SK-N-SH (cell line): ENCODE data around the gene TMEM138. TPM values are rescaled to one million over a fixed set of nuclear protein-coding genes. Genes with fewer than 3 reads are reported as not detected.

Experiments
- CTCF ChIA-PET: fragments of 300-600, 350-600 bp; formaldehyde crosslinking; extraction: SDS; loops from one replicate; lab custom pipeline; 2021; lab: Yijun Ruan, JAX
- POLR2A ChIA-PET: fragments of 350-600 bp; sonication (Branson Sonifier 250); formaldehyde crosslinking; extraction: SDS; loops from one replicate; lab custom pipeline; 2020; ENCODE audit warnings: antibody characterized with exemption, inconsistent platforms; lab: Yijun Ruan, JAX
- DNase-seq: peaks from one replicate; pipeline ENCODE4 v3.0.0; 2012
- H2AFZ ChIP-seq: fragments of 200-600 bp; sonication (generic); 2 replicates; pipeline ENCODE4 v1.8.1; 2016; ENCODE audit warnings: antibody characterized with exemption, mild to moderate bottlenecking, low read depth
- H3F3A ChIP-seq: fragments of 200-600 bp; sonication (generic); replicated peaks from 2 replicates; pipeline ENCODE3; 2016; ENCODE audit warnings: antibody characterized with exemption, mild to moderate bottlenecking; ENCODE audit not compliant: insufficient read depth
- H3K27ac ChIP-seq, 2 experiments: fragments of 200-500 bp in 1 of 2; fragments of 200-600 bp in 1 of 2; sonication (Bioruptor generic) in 1 of 2; sonication (generic), shearing (Covaris generic) in 1 of 2; 2 replicates each; pipeline versions ENCODE4 v1.5.1 to v1.6.1; 2014 to 2016; ENCODE audit warnings: low read depth in 2 of 2, inconsistent platforms in 1 of 2, low read length in 1 of 2, mild to moderate bottlenecking in 1 of 2, mixed read lengths in 1 of 2
- H3K27me3 ChIP-seq: fragments of 200-600 bp; sonication (generic), shearing (Covaris generic); 2 replicates; pipeline ENCODE4 v1.6.1; 2016; ENCODE audit warnings: mixed run types; ENCODE audit not compliant: insufficient read depth
- H3K36me3 ChIP-seq, 2 experiments: fragments of 200-500 bp in 1 of 2; fragments of 200-600 bp in 1 of 2; sonication (Bioruptor generic) in 1 of 2; sonication (generic) in 1 of 2; replicated peaks in 1 of 2; 2 replicates each; pipeline versions ENCODE3 to v1.5.1; 2014 to 2016; ENCODE audit warnings: low read length in 1 of 2, mild to moderate bottlenecking in 1 of 2; ENCODE audit not compliant: insufficient read depth in 2 of 2, control insufficient read depth in 1 of 2
- H3K4me1 ChIP-seq, 2 experiments: fragments of 200-500 bp in 1 of 2; fragments of 200-600 bp in 1 of 2; sonication (Bioruptor generic) in 1 of 2; sonication (generic), shearing (Covaris generic) in 1 of 2; 2 replicates each; pipeline versions ENCODE4 v1.5.1 to v1.6.1; 2014 to 2016; ENCODE audit warnings: low read depth in 1 of 2, low read length in 1 of 2, mixed run types in 1 of 2; ENCODE audit not compliant: insufficient read depth in 2 of 2, control insufficient read depth in 1 of 2
- H3K4me2 ChIP-seq: fragments of 200-600 bp; sonication (generic), shearing (Covaris generic); 2 replicates; pipeline ENCODE4 v1.6.1; 2017; ENCODE audit warnings: mixed run types
- H3K4me3 ChIP-seq, 2 experiments: fragments of 200-500 bp in 1 of 2; fragments of 200-600 bp in 1 of 2; sonication (Bioruptor generic) in 1 of 2; sonication (generic), shearing (Covaris generic) in 1 of 2; 2 replicates each; pipeline versions ENCODE4 v1.5.1 to v1.8.1; 2014 to 2016; ENCODE audit warnings: low read depth in 2 of 2, inconsistent platforms in 1 of 2, low read length in 1 of 2, mild to moderate bottlenecking in 1 of 2, mixed read lengths in 1 of 2, moderate library complexity in 1 of 2
- H3K79me2 ChIP-seq: fragments of 200-600 bp; sonication (generic); 2 replicates; pipeline ENCODE4 v1.8.1; 2017; ENCODE audit warnings: mild to moderate bottlenecking; ENCODE audit not compliant: insufficient read depth
- H3K9ac ChIP-seq: fragments of 200-600 bp; sonication (generic); 2 replicates; pipeline ENCODE4 v1.6.1; 2017; ENCODE audit warnings: mixed run types
- H3K9me2 ChIP-seq: fragments of 200-600 bp; sonication (generic); 2 replicates; pipeline ENCODE4 v1.6.1; 2017; ENCODE audit warnings: mixed run types
- H3K9me3 ChIP-seq: fragments of 200-600 bp; sonication (generic); 2 replicates; pipeline ENCODE4 v1.6.1; 2017; ENCODE audit warnings: mixed run types, mild to moderate bottlenecking, moderate library complexity
- H4K20me1 ChIP-seq: fragments of 200-600 bp; sonication (generic); 2 replicates; pipeline ENCODE4 v1.6.1; 2017; ENCODE audit warnings: mild to moderate bottlenecking, mixed run types; ENCODE audit not compliant: insufficient read depth
- CHD2 ChIP-seq: fragments of 150-350 bp; IDR thresholded peaks from 2 replicates; pipeline ENCODE4 v1.6.1; 2018; ENCODE audit warnings: low read length; ENCODE audit not compliant: partially characterized antibody
- ELF1 ChIP-seq: IDR thresholded peaks from 2 replicates; pipeline ENCODE4 v1.4.0; 2012
- EZH2phosphoT487 ChIP-seq: fragments of 200-600 bp; sonication (generic); IDR thresholded peaks from 2 replicates; pipeline ENCODE4 v1.6.1; 2017; ENCODE audit warnings: low read depth, mixed run types, mild to moderate bottlenecking, antibody characterized with exemption, moderate library complexity, borderline replicate concordance
- FOSL2 ChIP-seq: IDR thresholded peaks from 2 replicates; pipeline ENCODE4 v1.4.0; 2012; ENCODE audit warnings: low read depth, mild to moderate bottlenecking, moderate library complexity, borderline replicate concordance
- FOXM1 ChIP-seq: IDR thresholded peaks from 2 replicates; pipeline ENCODE4 v1.4.0; 2012; ENCODE audit warnings: low read depth, mild to moderate bottlenecking
- GABPA ChIP-seq: IDR thresholded peaks from 2 replicates; pipeline ENCODE4 v1.4.0; 2012; ENCODE audit warnings: low read depth, mild to moderate bottlenecking
- GATA2 ChIP-seq: sonication (generic); formaldehyde crosslinking; IDR thresholded peaks from 2 replicates; pipeline ENCODE4 v1.5.0; 2020; ENCODE audit warnings: mild to moderate bottlenecking, missing genetic modification reagents
- JUND ChIP-seq: IDR thresholded peaks from 2 replicates; pipeline ENCODE4 v1.4.0; 2012
- MAX ChIP-seq: IDR thresholded peaks from 2 replicates; pipeline ENCODE4 v1.4.0; 2012; ENCODE audit warnings: low read depth
- MEF2A ChIP-seq: IDR thresholded peaks from 2 replicates; pipeline ENCODE4 v1.4.0; 2012; ENCODE audit warnings: low read depth, borderline replicate concordance
- MXI1 ChIP-seq: IDR thresholded peaks from 2 replicates; pipeline ENCODE4 v1.6.1; 2012; ENCODE audit warnings: mild to moderate bottlenecking, low read depth, low read length, improper control_type of control experiment
- NFIC ChIP-seq: IDR thresholded peaks from 2 replicates; pipeline ENCODE4 v1.4.0; 2012; ENCODE audit warnings: borderline replicate concordance
- PBX3 ChIP-seq: IDR thresholded peaks from 2 replicates; pipeline ENCODE4; 2012
- POLR2AphosphoS5 ChIP-seq: IDR thresholded peaks from 2 replicates; pipeline ENCODE4 v1.6.1; 2012; ENCODE audit warnings: low read depth, low read length
- RFX5 ChIP-seq: IDR thresholded peaks from 2 replicates; pipeline ENCODE4 v1.6.1; 2012; ENCODE audit warnings: mild to moderate bottlenecking, improper control_type of control experiment, low read length
- RXRA ChIP-seq: IDR thresholded peaks from 2 replicates; pipeline ENCODE4 v1.4.0; 2012; ENCODE audit warnings: low read depth, mild to moderate bottlenecking, borderline replicate concordance
- SIN3A ChIP-seq: IDR thresholded peaks from 2 replicates; pipeline ENCODE4 v1.6.1; 2012; ENCODE audit warnings: low read depth, mild to moderate bottlenecking, low read length, moderate library complexity, borderline replicate concordance
- TAF1 ChIP-seq: IDR thresholded peaks from 2 replicates; pipeline ENCODE4 v1.6.1; 2012; ENCODE audit warnings: low read depth, mild to moderate bottlenecking, low read length, moderate library complexity, borderline replicate concordance
- YY1 ChIP-seq: IDR thresholded peaks from 2 replicates; pipeline ENCODE4 v1.4.0; 2012; ENCODE audit warnings: low read depth, mild to moderate bottlenecking
- WGBS: methylation state at CpG from one replicate; pipeline ENCODE4 v1.1.6; 2017; ENCODE audit warnings: low lambda C conversion rate; 5-methylcytosine and 5-hydroxymethylcytosine counted together
- polyA plus RNA-seq, 3 experiments: library from polyadenylated mRNA; depleted of rRNA; stranded (reverse); fragments of >200 nt; gene quantifications; 2 replicates each; pipeline ENCODE4 v1.2.3, GENCODE V29; 2012
- TF ChIP-seq, protein P1 (sequence below): fragments of 150-350 bp; IDR thresholded peaks from 2 replicates; pipeline ENCODE4 v1.6.1; 2016; ENCODE audit warnings: mild to moderate bottlenecking, low read depth, low read length
- TF ChIP-seq, protein P2 (sequence below): fragments of 150-350 bp; IDR thresholded peaks from 2 replicates; pipeline ENCODE4 v1.6.1; 2017; ENCODE audit warnings: antibody characterized with exemption, low read length, low read depth, borderline replicate concordance

TMEM138 gene
- polyA plus RNA-seq, 1 of the 3 experiments (the other 2 are of a cell fraction) = 82.2 TPM

GRCh38 chr11:61352038-61352437 lies 10.1 kb upstream of the TMEM138 start (continued):
- TF ChIP-seq PBX3 = no peak
- TF ChIP-seq CHD2 = no peak
- no peak for TF ChIP-seq MAX

DNA sequence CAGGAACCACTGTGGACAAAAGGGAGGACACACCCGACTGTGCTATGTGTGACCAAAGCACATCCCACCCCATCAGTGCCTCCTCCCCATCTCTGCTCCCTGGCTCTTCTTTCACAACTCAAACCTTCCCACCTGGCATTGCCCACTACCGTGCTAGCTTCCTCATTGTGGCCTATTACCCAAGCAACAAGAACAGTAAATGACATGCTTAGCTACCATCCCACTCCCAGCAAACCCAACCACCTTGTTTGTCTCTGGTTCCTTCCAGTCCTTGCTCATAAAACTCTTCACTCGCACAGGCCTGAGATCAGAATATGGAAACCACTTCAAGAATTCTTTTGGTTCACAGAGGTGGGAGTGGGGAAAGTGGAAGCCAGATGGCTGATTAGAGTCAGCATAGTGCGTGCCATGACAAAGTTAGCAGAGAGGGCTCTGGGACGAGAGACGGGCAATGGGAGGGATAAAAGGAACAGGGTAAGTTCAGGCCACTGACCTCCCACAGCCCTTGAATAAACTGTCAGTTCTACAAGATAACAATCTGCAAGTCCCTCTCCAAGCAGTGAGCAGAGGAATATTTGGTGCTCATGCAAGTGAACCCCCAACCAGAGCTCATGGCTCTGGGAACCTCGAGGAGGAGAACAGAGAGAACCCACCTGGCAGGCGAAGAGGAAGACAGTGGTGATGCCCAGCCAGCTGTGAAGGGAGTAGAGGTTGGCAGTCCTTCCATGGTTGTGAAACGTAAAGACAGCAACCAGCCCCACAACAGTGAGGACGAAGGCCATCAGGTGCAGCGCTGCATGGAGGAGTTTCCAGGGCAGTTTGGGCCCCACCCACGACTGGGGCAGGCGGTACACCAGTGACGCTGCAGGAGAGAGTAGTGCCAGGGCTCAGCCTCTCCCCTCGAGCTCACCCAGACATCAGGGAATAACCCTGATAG lies 8.8 kb upstream of the TMEM138 start:
- Histone ChIP-seq H3K9ac (no peak overlapping the region), H3K4me1 (peaks cover 0 to 3% of the 10 kb centered on the region in 2 experiments; a peak in 1 of 4 replicates), H3K9me2 (no peaks in the 10 kb centered on the region), H3K79me2 (no peaks in the 10 kb centered on the region), H3K36me3 (peaks cover 5 to 29% of the 10 kb centered on the region in 2 experiments), H3K4me3 (no peak overlapping the region), H3K27me3 (no peaks in the 10 kb centered on the region), H3K27ac (no peak overlapping the region), H2AFZ (no peak overlapping the region), H3K4me2 (no peak overlapping the region), H3K9me3 (no peaks in the 10 kb centered on the region), H4K20me1 (no peaks in the 10 kb centered on the region), H3F3A (no peaks in the 10 kb centered on the region)
- ChIA-PET CTCF (interaction anchor here (1.0 to 5.8 kb wide), 4 partner anchors 9 to 33 kb away, joined by 3 to 29 read pairs (median 5); partner anchors contain the start of genes CYB561A3 and TMEM138), POLR2A (interaction anchor here (1.3 kb wide), 1 partner anchor 8 kb away, joined by 8 read pairs; the partner anchor contains the start of genes CYB561A3 and TMEM138)
- DNase-seq = no peak
- WGBS = 85% methylated on average over 15 of the region's 15 CpGs
- no peak for TF ChIP-seq SIN3A
- TF ChIP-seq POLR2AphosphoS5 = no peak
- TF ChIP-seq EZH2phosphoT487 = no peak
- no peak for TF ChIP-seq YY1
- TF ChIP-seq, protein P1, sequence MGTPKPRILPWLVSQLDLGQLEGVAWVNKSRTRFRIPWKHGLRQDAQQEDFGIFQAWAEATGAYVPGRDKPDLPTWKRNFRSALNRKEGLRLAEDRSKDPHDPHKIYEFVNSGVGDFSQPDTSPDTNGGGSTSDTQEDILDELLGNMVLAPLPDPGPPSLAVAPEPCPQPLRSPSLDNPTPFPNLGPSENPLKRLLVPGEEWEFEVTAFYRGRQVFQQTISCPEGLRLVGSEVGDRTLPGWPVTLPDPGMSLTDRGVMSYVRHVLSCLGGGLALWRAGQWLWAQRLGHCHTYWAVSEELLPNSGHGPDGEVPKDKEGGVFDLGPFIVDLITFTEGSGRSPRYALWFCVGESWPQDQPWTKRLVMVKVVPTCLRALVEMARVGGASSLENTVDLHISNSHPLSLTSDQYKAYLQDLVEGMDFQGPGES = no peak
- no peak for TF ChIP-seq FOSL2

DNA sequence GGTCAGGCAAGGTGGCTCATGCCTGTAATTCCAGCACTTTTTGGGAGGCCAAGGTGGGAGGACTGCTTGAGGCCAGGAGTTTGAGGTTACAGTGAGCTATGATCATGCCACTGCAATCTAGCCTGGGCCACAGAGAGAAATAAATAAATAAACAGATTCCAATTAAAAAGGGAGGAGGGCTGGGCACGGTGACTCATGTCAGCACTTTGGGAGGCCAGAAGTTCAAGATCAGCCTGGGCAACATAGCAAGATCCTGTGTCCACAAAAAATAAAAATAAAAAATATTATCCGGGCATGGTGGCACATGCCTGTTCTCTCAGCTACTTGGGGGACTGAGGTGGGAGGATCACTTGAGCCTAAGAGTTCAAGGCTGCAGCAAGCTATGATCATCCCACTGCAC lies 8.0 kb upstream of the TMEM138 start:
- ChIA-PET CTCF (interaction anchor here (1.0 to 5.8 kb wide), 4 partner anchors 8 to 32 kb away, joined by 3 to 29 read pairs (median 6); no protein-coding TSS in a partner anchor), POLR2A (interaction anchor here (0.6 kb wide), 1 partner anchor 102 kb away, joined by 3 read pairs; no protein-coding TSS in a partner anchor)
- Histone ChIP-seq H3K27me3 (no peaks in the 10 kb centered on the region), H3K4me3 (no peak overlapping the region), H3K79me2 (peaks cover 6% of the 10 kb centered on the region; the same call in 1 of the 2 replicates), H3K4me1 (peaks cover under 1 to 3% of the 10 kb centered on the region in 2 experiments; a peak in 2 of 4 replicates), H3K9ac (no peak overlapping the region), H3K27ac (no peak overlapping the region), H3K9me3 (no peaks in the 10 kb centered on the region), H3K4me2 (no peak overlapping the region), H3F3A (no peaks in the 10 kb centered on the region), H2AFZ (no peak overlapping the region), H3K36me3 (peaks cover 5 to 21% of the 10 kb centered on the region in 2 experiments), H3K9me2 (no peaks in the 10 kb centered on the region), H4K20me1 (no peaks in the 10 kb centered on the region)
- no peak for DNase-seq
- WGBS = 89% methylated on average over 2 of the region's 2 CpGs
- TF ChIP-seq RFX5 = no peak
- TF ChIP-seq, protein P2, sequence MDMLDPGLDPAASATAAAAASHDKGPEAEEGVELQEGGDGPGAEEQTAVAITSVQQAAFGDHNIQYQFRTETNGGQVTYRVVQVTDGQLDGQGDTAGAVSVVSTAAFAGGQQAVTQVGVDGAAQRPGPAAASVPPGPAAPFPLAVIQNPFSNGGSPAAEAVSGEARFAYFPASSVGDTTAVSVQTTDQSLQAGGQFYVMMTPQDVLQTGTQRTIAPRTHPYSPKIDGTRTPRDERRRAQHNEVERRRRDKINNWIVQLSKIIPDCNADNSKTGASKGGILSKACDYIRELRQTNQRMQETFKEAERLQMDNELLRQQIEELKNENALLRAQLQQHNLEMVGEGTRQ = no peak
- no peak for TF ChIP-seq MEF2A
- no peak for TF ChIP-seq FOXM1
- TF ChIP-seq MXI1 = no peak
- TF ChIP-seq JUND = no peak
- TF ChIP-seq POLR2AphosphoS5 = no peak
- no peak for TF ChIP-seq ELF1
- TF ChIP-seq GATA2 (CRISPR knock-in tag) = no peak
- TF ChIP-seq NFIC = no peak
- no peak for TF ChIP-seq GABPA
- TF ChIP-seq RXRA = no peak
- no peak for TF ChIP-seq TAF1
